Measurements from ENCODE around the gene TMEM62. TPM values are rescaled to one million over a fixed set of nuclear protein-coding genes. Genes with fewer than 3 reads are reported as not detected.

TMEM62 gene
- polyA plus RNA-seq (2013, experiment 1 of 2) = 8.5 TPM
- 8.7 TPM for polyA plus RNA-seq (2013, experiment 2 of 2)

DNA sequence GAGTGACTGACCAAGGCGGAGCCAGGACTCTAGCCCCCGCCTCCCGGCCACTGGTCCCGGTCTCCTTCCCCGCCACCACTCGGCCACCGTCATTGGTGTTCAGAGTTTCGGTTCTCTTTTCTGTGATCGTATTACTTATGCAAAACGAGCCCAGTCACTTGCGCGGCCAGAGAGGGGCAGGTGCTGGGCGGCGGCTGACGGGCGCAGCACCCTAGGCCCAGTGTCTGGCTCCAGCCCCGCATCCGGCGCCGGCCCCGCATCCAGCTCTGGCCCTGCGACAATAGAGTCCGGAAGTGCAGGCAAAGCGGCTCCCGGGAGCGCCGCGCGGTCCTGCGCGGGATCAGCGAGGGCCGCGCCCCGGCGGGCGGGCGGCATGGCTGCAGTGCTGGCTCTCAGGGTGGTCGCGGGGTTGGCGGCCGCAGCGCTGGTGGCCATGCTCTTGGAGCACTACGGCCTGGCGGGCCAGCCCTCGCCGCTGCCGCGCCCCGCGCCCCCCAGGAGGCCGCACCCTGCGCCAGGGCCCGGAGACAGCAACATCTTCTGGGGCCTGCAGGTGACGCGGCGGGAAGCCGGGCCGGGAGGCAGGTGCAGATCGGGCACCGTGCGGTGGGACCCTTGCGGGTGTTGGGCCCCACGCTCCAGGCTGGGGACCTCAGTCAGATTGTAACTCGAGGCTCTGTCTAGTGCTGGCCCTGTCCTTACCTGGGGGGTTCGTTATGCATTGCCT lies at the start of gene TMEM62:
TMEM62 (plus strand) TSS at position 157 of the 727 bp plus-strand sequence; CDS start at position 374, 217 bp downstream.
- H4K91ac ChIP-seq (ENCODE audit: low read length) = peak within 1 kb of the TSS; percentile 93
- H3K14ac ChIP-seq (ENCODE audit: low read length in 2 of 2) = peak within 1 kb of the TSS; percentile 58 to 89
- under 1% methylated on average over 65 of the region's 66 CpGs for WGBS
- peak within 1 kb of the TSS; percentile 80 to 85 for H3K4me3 ChIP-seq (ENCODE audit: insufficient read depth in 1 of 2, low read depth in 1 of 2, low read length in 2 of 2)
- peak within 1 kb of the TSS in 1 of 2 experiments; percentile 89 for H3K23ac ChIP-seq (ENCODE audit: low read length in 2 of 2)
- H3K79me1 ChIP-seq (replicated peaks; ENCODE audit: low read length, poor library complexity, severe bottlenecking) = peaks cover 21% of the 10 kb centered on the region
- no peaks in the 10 kb centered on the region for H3K9me3 ChIP-seq (ENCODE audit: control insufficient read depth, low read length)
- peak within 1 kb of the TSS; percentile 21 for H2AK5ac ChIP-seq (ENCODE audit: low read length, severe bottlenecking)
- peak within 1 kb of the TSS; percentile 64 to 78 for H3K4ac ChIP-seq (ENCODE audit: low read depth in 1 of 2, low read length in 2 of 2)
- peak within 1 kb of the TSS; percentile 87 for H3K9ac ChIP-seq (ENCODE audit: low read length)
- peak within 1 kb of the TSS; percentile 95 for H3K4me2 ChIP-seq (ENCODE audit: low read length, poor library complexity, severe bottlenecking)
- peak within 1 kb of the TSS; percentile 89 for H2BK120ac ChIP-seq (ENCODE audit: low read depth, low read length)
- H2BK5ac ChIP-seq (ENCODE audit: low read depth, low read length, poor library complexity, severe bottlenecking) = no peak within 1 kb of the TSS
- H3K27me3 ChIP-seq (ENCODE audit: control insufficient read depth in 1 of 2, insufficient read depth in 1 of 2, low read length in 2 of 2) = no peaks in the 10 kb centered on the region
- H3K36me3 ChIP-seq (ENCODE audit: control insufficient read depth in 1 of 2, insufficient read depth in 2 of 2, low read depth in 1 of 2, low read length in 2 of 2) = peaks cover 10 to 20% of the 10 kb centered on the region in 2 experiments
- H2AFZ ChIP-seq (ENCODE audit: low read depth, low read length) = peak within 1 kb of the TSS; percentile 91
- H3K18ac ChIP-seq (ENCODE audit: low read depth in 1 of 2, low read length in 2 of 2) = peak within 1 kb of the TSS; percentile 67 to 69
- peak; percentile 76 for DNase-seq
- peaks cover 11% of the 10 kb centered on the region for H3K4me1 ChIP-seq (ENCODE audit: control insufficient read depth, insufficient read depth, low read depth, low read length)
- peak within 1 kb of the TSS; percentile 97 for H4K8ac ChIP-seq (ENCODE audit: low read length)
- peak within 1 kb of the TSS; percentile 77 for H2BK15ac ChIP-seq (ENCODE audit: low read depth, poor library complexity, severe bottlenecking)
- no peak within 1 kb of the TSS for H3K27ac ChIP-seq (ENCODE audit: low read length, poor library complexity, severe bottlenecking)
- H2BK12ac ChIP-seq (ENCODE audit: low read length in 2 of 2) = no peak within 1 kb of the TSS

- Histone ChIP-seq H3K4me1 (ENCODE audit: control insufficient read depth, insufficient read depth, low read depth, low read length) (no peaks in the 10 kb centered on the region), H3K4me2 (ENCODE audit: low read length, poor library complexity, severe bottlenecking) (no peak overlapping the region), H3K27ac (ENCODE audit: low read length, poor library complexity, severe bottlenecking) (no peak overlapping the region), H3K23ac (ENCODE audit: low read length in 2 of 2) (no peak overlapping the region), H3K36me3 (ENCODE audit: control insufficient read depth in 1 of 2, insufficient read depth in 2 of 2, low read depth in 1 of 2, low read length in 2 of 2) (peaks cover 9 to 39% of the 10 kb centered on the region in 2 experiments), H3K27me3 (ENCODE audit: control insufficient read depth in 1 of 2, insufficient read depth in 1 of 2, low read length in 2 of 2) (no peaks in the 10 kb centered on the region), H3K4me3 (ENCODE audit: insufficient read depth in 1 of 2, low read depth in 1 of 2, low read length in 2 of 2) (no peak overlapping the region), H2BK12ac (ENCODE audit: low read length in 2 of 2) (no peak overlapping the region), H2BK15ac (ENCODE audit: low read depth, poor library complexity, severe bottlenecking) (no peak overlapping the region), H4K91ac (ENCODE audit: low read length) (no peak overlapping the region), H2AK5ac (ENCODE audit: low read length, severe bottlenecking) (no peak overlapping the region), H3K79me1 (replicated peaks; ENCODE audit: low read length, poor library complexity, severe bottlenecking) (peaks cover 6% of the 10 kb centered on the region), H2BK5ac (ENCODE audit: low read depth, low read length, poor library complexity, severe bottlenecking) (no peak overlapping the region), H2BK120ac (ENCODE audit: low read depth, low read length) (no peak overlapping the region), H3K9ac (ENCODE audit: low read length) (no peak overlapping the region), H2AFZ (ENCODE audit: low read depth, low read length) (no peak overlapping the region), H3K9me3 (ENCODE audit: control insufficient read depth, low read length) (no peaks in the 10 kb centered on the region), H3K14ac (ENCODE audit: low read length in 2 of 2) (no peak overlapping the region), H3K4ac (ENCODE audit: low read depth in 1 of 2, low read length in 2 of 2) (no peak overlapping the region), H3K18ac (ENCODE audit: low read depth in 1 of 2, low read length in 2 of 2) (no peak overlapping the region), H4K8ac (ENCODE audit: low read length) (no peak overlapping the region)
- DNase-seq = no peak
Observed at GRCh38 chr15:43085921-43086320, 47.5 kb upstream of the TMEM62 start.

- Histone ChIP-seq H3K36me3 (ENCODE audit: control insufficient read depth in 1 of 2, insufficient read depth in 2 of 2, low read depth in 1 of 2, low read length in 2 of 2) (peaks cover 6 to 38% of the 10 kb centered on the region in 2 experiments), H3K18ac (ENCODE audit: low read depth in 1 of 2, low read length in 2 of 2) (no peak overlapping the region), H3K9me3 (ENCODE audit: control insufficient read depth, low read length) (no peaks in the 10 kb centered on the region), H3K4me2 (ENCODE audit: low read length, poor library complexity, severe bottlenecking) (no peak overlapping the region), H3K14ac (ENCODE audit: low read length in 2 of 2) (no peak overlapping the region), H3K4me1 (ENCODE audit: control insufficient read depth, insufficient read depth, low read depth, low read length) (no peaks in the 10 kb centered on the region), H4K91ac (ENCODE audit: low read length) (no peak overlapping the region), H3K23ac (ENCODE audit: low read length in 2 of 2) (no peak overlapping the region), H3K4me3 (ENCODE audit: insufficient read depth in 1 of 2, low read depth in 1 of 2, low read length in 2 of 2) (no peak overlapping the region), H2AFZ (ENCODE audit: low read depth, low read length) (no peak overlapping the region), H2AK5ac (ENCODE audit: low read length, severe bottlenecking) (no peak overlapping the region), H2BK120ac (ENCODE audit: low read depth, low read length) (no peak overlapping the region), H4K8ac (ENCODE audit: low read length) (no peak overlapping the region), H2BK5ac (ENCODE audit: low read depth, low read length, poor library complexity, severe bottlenecking) (no peak overlapping the region), H3K27me3 (ENCODE audit: control insufficient read depth in 1 of 2, insufficient read depth in 1 of 2, low read length in 2 of 2) (no peaks in the 10 kb centered on the region), H3K27ac (ENCODE audit: low read length, poor library complexity, severe bottlenecking) (no peak overlapping the region), H3K9ac (ENCODE audit: low read length) (no peak overlapping the region), H2BK15ac (ENCODE audit: low read depth, poor library complexity, severe bottlenecking) (no peak overlapping the region), H3K4ac (ENCODE audit: low read depth in 1 of 2, low read length in 2 of 2) (no peak overlapping the region), H3K79me1 (replicated peaks; ENCODE audit: low read length, poor library complexity, severe bottlenecking) (peaks cover 6% of the 10 kb centered on the region), H2BK12ac (ENCODE audit: low read length in 2 of 2) (no peak overlapping the region)
- no peak for DNase-seq
- WGBS = no CpG with 5 or more reads among the region's 1 CpG
Observed at GRCh38 chr15:43086551-43086950, 46.8 kb upstream of the TMEM62 start.

DNA sequence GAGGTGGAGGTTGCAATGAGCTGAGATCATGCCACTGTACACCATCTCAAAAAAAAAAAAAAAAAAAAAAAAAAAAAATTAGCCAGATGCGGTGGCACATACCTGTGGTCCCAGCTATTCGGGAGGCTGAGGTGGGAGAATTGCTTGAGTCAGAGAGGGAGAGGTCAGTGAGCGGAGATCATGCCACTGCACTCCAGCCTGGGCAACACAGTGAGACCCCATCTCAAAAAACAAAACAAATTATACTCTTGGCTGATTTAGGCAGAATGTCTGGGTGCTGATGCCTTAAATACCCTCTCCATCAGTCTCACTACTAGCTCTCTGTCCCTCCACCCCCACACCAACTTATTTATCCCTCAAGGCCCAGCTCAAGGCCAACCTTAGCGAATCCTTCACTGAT lies 41.5 kb upstream of the TMEM62 start:
- Histone ChIP-seq H3K79me1 (replicated peaks; ENCODE audit: low read length, poor library complexity, severe bottlenecking) (peaks cover 2% of the 10 kb centered on the region), H3K4me1 (ENCODE audit: control insufficient read depth, insufficient read depth, low read depth, low read length) (peaks cover 7% of the 10 kb centered on the region), H4K91ac (ENCODE audit: low read length) (no peak overlapping the region), H2AFZ (ENCODE audit: low read depth, low read length) (no peak overlapping the region), H4K8ac (ENCODE audit: low read length) (no peak overlapping the region), H2BK5ac (ENCODE audit: low read depth, low read length, poor library complexity, severe bottlenecking) (no peak overlapping the region), H2BK12ac (ENCODE audit: low read length in 2 of 2) (no peak overlapping the region), H2AK5ac (ENCODE audit: low read length, severe bottlenecking) (no peak overlapping the region), H3K4me3 (ENCODE audit: insufficient read depth in 1 of 2, low read depth in 1 of 2, low read length in 2 of 2) (no peak overlapping the region), H3K18ac (ENCODE audit: low read depth in 1 of 2, low read length in 2 of 2) (no peak overlapping the region), H3K9ac (ENCODE audit: low read length) (no peak overlapping the region), H3K27me3 (ENCODE audit: control insufficient read depth in 1 of 2, insufficient read depth in 1 of 2, low read length in 2 of 2) (no peaks in the 10 kb centered on the region), H2BK120ac (ENCODE audit: low read depth, low read length) (no peak overlapping the region), H3K27ac (ENCODE audit: low read length, poor library complexity, severe bottlenecking) (no peak overlapping the region), H2BK15ac (ENCODE audit: low read depth, poor library complexity, severe bottlenecking) (peak overlapping the region; percentile 67), H3K4me2 (ENCODE audit: low read length, poor library complexity, severe bottlenecking) (no peak overlapping the region), H3K23ac (ENCODE audit: low read length in 2 of 2) (no peak overlapping the region), H3K14ac (ENCODE audit: low read length in 2 of 2) (no peak overlapping the region), H3K4ac (ENCODE audit: low read depth in 1 of 2, low read length in 2 of 2) (no peak overlapping the region), H3K36me3 (ENCODE audit: control insufficient read depth in 1 of 2, insufficient read depth in 2 of 2, low read depth in 1 of 2, low read length in 2 of 2) (peaks cover 0 to 11% of the 10 kb centered on the region in 2 experiments), H3K9me3 (ENCODE audit: control insufficient read depth, low read length) (no peaks in the 10 kb centered on the region)
- WGBS = 100% methylated on average over 2 of the region's 4 CpGs
- DNase-seq = peak; percentile 11

Data from mesenchymal stem cell (in vitro differentiated cells and primary cell).